ENCODE measurements around the gene ATP6V0A1. TPM values are rescaled to one million over a fixed set of nuclear protein-coding genes. Genes with fewer than 3 reads are reported as not detected.
A peak's percentile ranks its signal among the peaks of the same experiment; 100 is the strongest.

Gene ATP6V0A1
- total RNA-seq, 1 experiment from 2014 or later, result 21.0 TPM

DNA sequence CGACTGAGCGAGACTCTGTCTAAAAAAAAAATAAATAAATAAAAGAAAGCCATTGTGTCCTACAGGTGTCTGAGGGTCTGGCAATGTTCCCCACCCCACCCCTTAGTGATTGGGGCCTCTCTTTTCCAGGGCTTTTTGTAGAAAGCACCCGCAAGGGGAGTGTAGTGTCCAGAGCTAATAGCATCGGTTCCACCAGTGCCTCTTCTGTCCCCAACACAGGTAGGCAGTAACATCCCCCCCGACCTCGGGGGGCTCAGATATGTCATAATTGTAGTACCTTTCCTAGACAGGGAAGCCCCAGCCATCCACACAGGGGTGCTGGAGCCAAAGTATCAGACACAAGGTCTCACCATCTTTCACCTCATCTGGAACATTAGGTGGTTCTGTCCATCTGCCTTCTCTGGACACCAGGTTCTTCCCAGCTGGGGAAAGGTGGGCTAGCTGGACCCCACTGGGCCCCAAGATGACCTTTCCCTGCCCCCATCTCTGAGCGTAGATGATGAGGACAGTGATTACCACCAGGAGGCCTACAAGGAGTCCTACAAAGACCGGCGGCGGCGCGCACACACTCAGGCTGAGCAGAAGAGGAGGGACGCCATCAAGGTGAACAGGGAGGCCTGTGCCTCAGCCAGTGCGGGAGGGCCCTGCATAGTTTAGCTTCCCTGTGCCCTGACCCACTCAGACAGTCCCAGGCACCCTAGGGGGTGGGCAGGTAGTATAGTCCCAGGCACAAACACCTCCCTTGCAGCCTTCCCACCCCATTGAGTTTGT, 109.8 kb downstream of the ATP6V0A1 start:
- peak; percentile 21 for DNase-seq
- Histone ChIP-seq H3K27me3 (ENCODE audit: control insufficient read depth, insufficient read depth, low read length) (no peaks in the 10 kb centered on the region), H3K36me3 (replicated peaks; ENCODE audit: control insufficient read depth, insufficient read depth, low read length) (peaks cover 53% of the 10 kb centered on the region), H3K4me3 (ENCODE audit: insufficient read depth, low read depth, low read length) (no peak overlapping the region)

DNA sequence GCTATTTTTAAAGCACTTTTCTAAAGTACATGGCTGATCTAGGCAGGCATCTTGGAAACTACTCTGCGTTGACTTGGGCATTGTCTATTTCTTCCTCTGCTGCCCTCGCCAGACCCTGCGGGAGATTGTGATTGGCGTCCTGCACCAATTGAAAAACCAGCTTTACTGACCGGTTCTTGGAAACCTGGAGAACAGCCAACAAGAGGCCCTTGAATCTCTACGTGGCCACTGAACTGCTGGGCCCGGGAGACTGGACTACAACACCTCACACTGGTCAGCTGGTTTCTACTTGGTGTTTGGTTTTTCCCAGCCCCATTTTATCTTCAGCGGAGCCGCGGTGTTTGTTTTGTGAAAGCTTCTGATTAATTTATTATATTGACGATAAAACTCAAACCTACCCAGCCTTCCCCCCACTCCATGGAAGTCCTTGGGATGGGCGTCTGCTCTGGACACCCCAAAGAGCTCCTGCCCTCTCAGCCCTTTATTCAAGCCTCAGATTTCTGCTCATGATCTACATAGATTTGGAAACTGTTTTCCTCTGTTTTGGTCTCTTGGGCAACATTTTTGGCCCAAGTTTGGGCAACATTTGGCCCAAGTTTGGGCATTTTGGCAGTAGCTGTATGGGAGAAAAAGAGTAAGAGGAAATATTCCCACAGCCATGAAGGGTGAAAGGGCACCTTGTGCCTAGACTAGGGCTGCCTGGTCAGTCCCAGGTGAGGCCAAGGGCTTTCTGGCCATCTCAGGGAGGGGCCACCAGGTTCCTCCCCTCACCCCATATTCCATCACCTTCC, 113.0 kb downstream of the ATP6V0A1 start:
- Histone ChIP-seq H3K27me3 (ENCODE audit: control insufficient read depth, insufficient read depth, low read length) (no peaks in the 10 kb centered on the region), H3K36me3 (replicated peaks; ENCODE audit: control insufficient read depth, insufficient read depth, low read length) (peaks cover 48% of the 10 kb centered on the region), H3K4me3 (ENCODE audit: insufficient read depth, low read depth, low read length) (no peak overlapping the region)
- no peak for DNase-seq

Other genes starting within 250 kb of the ATP6V0A1 start
- gene STAT5B, start 182.5 kb upstream of the ATP6V0A1 start, total RNA-seq (2014; rRNA removed; shearing (Covaris generic)), result 30.7 and 41.3 TPM in 2 replicates
- gene STAT5A, start 170.4 kb upstream of the ATP6V0A1 start, total RNA-seq (2014; rRNA removed; shearing (Covaris generic)), result 9.4 and 13.2 TPM in 2 replicates
- 54.6 and 101 TPM in 2 replicates for gene STAT3, start 70.4 kb upstream of the ATP6V0A1 start, total RNA-seq (2014; rRNA removed; shearing (Covaris generic))
- 18.6 and 26.9 TPM in 2 replicates for gene CAVIN1, start 35.6 kb upstream of the ATP6V0A1 start, total RNA-seq (2014; rRNA removed; shearing (Covaris generic))
- gene NAGLU, start 77.4 kb downstream of the ATP6V0A1 start, total RNA-seq (2014; rRNA removed; shearing (Covaris generic)), result 36.9 and 43.9 TPM in 2 replicates
- 1.1 and 2.9 TPM in 2 replicates for gene HSD17B1, start 94.0 kb downstream of the ATP6V0A1 start, total RNA-seq (2014; rRNA removed; shearing (Covaris generic))
- gene COASY, start 103.3 kb downstream of the ATP6V0A1 start, total RNA-seq (2014; rRNA removed; shearing (Covaris generic)), result 56.1 and 59.2 TPM in 2 replicates
- gene MLX, start 108.2 kb downstream of the ATP6V0A1 start, total RNA-seq (2014; rRNA removed; shearing (Covaris generic)), result 29.4 and 35.0 TPM in 2 replicates
- gene PSMC3IP, start 118.9 kb downstream of the ATP6V0A1 start, total RNA-seq (2014; rRNA removed; shearing (Covaris generic)), result 14.7 and 17.0 TPM in 2 replicates
- 39.4 and 51.7 TPM in 2 replicates for gene RETREG3, start 150.5 kb downstream of the ATP6V0A1 start, total RNA-seq (2014; rRNA removed; shearing (Covaris generic))
- gene TUBG1, start 150.8 kb downstream of the ATP6V0A1 start, total RNA-seq (2014; rRNA removed; shearing (Covaris generic)), result 147 and 158 TPM in 2 replicates
- gene TUBG2, start 200.4 kb downstream of the ATP6V0A1 start, total RNA-seq (2014; rRNA removed; shearing (Covaris generic)), result 15.0 and 20.5 TPM in 2 replicates
- 37.2 and 47.2 TPM in 2 replicates for gene PLEKHH3, start 218.1 kb downstream of the ATP6V0A1 start, total RNA-seq (2014; rRNA removed; shearing (Covaris generic))
- gene CCR10, start 223.0 kb downstream of the ATP6V0A1 start, total RNA-seq (2014; rRNA removed; shearing (Covaris generic)), result 4.8 and 6.2 TPM in 2 replicates
- gene CNTNAP1, start 223.7 kb downstream of the ATP6V0A1 start, total RNA-seq (2014; rRNA removed; shearing (Covaris generic)), result 6.1 and 12.0 TPM in 2 replicates

Measured in H7 (cell line).